Right lobe of liver (tissue), 6 donors: ENCODE data around the gene AADAT. TPM values are rescaled to one million over a fixed set of nuclear protein-coding genes. Genes with fewer than 3 reads are reported as not detected.

Source experiments
- ATAC-seq, 4 donors: fragments of 200-7000 bp; cut with Tn5 transposase; one replicate each; pipeline ENCODE4 v1.9.1; 2020; ENCODE audit warnings: mild to moderate bottlenecking in 4 of 4, moderate library complexity in 4 of 4
- DNase-seq, 3 donors: peaks; one replicate each; pipeline ENCODE4 v3.0.0-alpha.2; 2020
- H3K27ac ChIP-seq, 3 donors: fragments of 200-600 bp; one replicate each; pipeline ENCODE4 v1.8.0; 2022
- H3K27me3 ChIP-seq, 2 donors: fragments of 200-600 bp; one replicate each; pipeline ENCODE4 v1.8.0; 2022
- H3K36me3 ChIP-seq, 4 donors: fragments of 200-600 bp; sonication (generic) in 1 of 4; one replicate each; pipeline versions ENCODE4 v1.5.1 to v1.8.0; 2017 to 2022; ENCODE audit warnings: control low read depth in 1 of 4
- H3K4me1 ChIP-seq, 4 donors: fragments of 200-600 bp; sonication (generic) in 1 of 4; one replicate each; pipeline versions ENCODE4 v1.5.1 to v1.8.0; 2017 to 2022; ENCODE audit warnings: control low read depth in 1 of 4
- H3K4me3 ChIP-seq, 3 donors: fragments of 200-600 bp; one replicate each; pipeline ENCODE4 v1.8.0; 2022
- H3K9me3 ChIP-seq, 4 donors: fragments of 200-600 bp; sonication (generic) in 1 of 4; one replicate each; pipeline versions ENCODE4 v1.5.1 to v1.8.0; 2017 to 2022; ENCODE audit warnings: control low read depth in 1 of 4
- CTCF ChIP-seq, 4 donors: fragments of 200-600 bp in 3 of 4; fragments of 450-650 bp in 1 of 4; IDR thresholded peaks; one replicate each; pipeline versions ENCODE4 v1.5.1 to v1.8.0; 2016 to 2022; ENCODE audit warnings: antibody characterized with exemption in 4 of 4, mild to moderate bottlenecking in 2 of 4
- POLR2A ChIP-seq: fragments of 450-650 bp; IDR thresholded peaks from one replicate; pipeline ENCODE4 v1.6.1; 2017; ENCODE audit warnings: antibody characterized with exemption, mild to moderate bottlenecking
- WGBS: methylation state at CpG from one replicate; pipeline ENCODE4 v1.1.6; 2018; ENCODE audit warnings: low coverage, low lambda C conversion rate; ENCODE audit not compliant: insufficient coverage; ENCODE audit errors: missing lambda C conversion rate; 5-methylcytosine and 5-hydroxymethylcytosine counted together
- intact Hi-C, 2 donors: fragments of 100-400 bp; cut with DNase I; formaldehyde crosslinking; loops; one replicate each; pipeline versions ENCODE4 v1.11.2 to v1.14.1; 2022
- total RNA-seq, 6 experiments: library from RNA; depleted of rRNA in 2 of 6; stranded (reverse); fragments of >200 nt in 2 of 6; fragmentation: NEBNext Ultra II Directional in 3 of 6; extraction: Animal tissue kit (Norgen Biotek cat#: 25700) in 3 of 6; gene quantifications; one replicate each; pipeline versions ENCODE4 v1.1.0 to v1.2.4, GENCODE V29; 2016 to 2023
- donor health status: DM: no; HTN: yes; CAD: no.
- donor health status: DM: no; HTN: no; CAD: no.
- donor health status: DM: no; HTN: no; CAD: no.
- donor health status: DM: no; HTN: yes; CAD: no.
- donor health status: DM: no; HTN: yes; CAD: no.

AADAT gene
- total RNA-seq, 6 experiments from 2014 or later = 5.6 to 43.3 (median 19.5) TPM

DNA sequence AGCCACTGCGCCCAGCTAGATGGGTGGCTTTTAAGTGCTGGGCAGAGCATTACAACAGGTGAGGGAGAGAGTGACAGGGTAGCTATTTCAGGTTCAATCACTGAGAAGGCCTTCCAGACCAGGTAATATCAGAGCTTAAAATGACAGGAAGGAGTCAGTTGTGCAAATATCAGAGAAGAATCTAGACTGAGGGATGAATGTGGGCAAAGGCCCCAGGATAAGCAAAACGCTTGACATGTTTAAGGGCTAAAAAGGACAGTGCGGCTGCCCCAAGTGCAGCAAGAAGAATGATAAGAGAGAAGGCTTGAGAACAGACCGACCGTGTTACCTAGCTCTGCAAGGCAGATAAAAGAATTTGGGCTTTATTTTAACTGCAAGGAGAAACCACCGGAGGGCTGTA is 18.6 kb downstream of the AADAT start:
- Histone ChIP-seq H3K9me3 (no peaks in the 10 kb centered on the region), H3K27me3 (no peaks in the 10 kb centered on the region), H3K4me1 (peaks cover 0 to 28% (median 8%) of the 10 kb centered on the region in 4 donors), H3K36me3 (no peaks in the 10 kb centered on the region), H3K4me3 (no peak overlapping the region), H3K27ac (peak overlapping the region in 1 of 3 donors; percentile 20)
- DNase-seq (no peak), ATAC-seq (no peak)
- 85% methylated on average over 6 of the region's 6 CpGs for WGBS
- TF ChIP-seq CTCF (IDR thresholded peaks at IDR 0.05) = no peak
- TF ChIP-seq POLR2A = no peak
- intact Hi-C loops = no loop called here

DNA sequence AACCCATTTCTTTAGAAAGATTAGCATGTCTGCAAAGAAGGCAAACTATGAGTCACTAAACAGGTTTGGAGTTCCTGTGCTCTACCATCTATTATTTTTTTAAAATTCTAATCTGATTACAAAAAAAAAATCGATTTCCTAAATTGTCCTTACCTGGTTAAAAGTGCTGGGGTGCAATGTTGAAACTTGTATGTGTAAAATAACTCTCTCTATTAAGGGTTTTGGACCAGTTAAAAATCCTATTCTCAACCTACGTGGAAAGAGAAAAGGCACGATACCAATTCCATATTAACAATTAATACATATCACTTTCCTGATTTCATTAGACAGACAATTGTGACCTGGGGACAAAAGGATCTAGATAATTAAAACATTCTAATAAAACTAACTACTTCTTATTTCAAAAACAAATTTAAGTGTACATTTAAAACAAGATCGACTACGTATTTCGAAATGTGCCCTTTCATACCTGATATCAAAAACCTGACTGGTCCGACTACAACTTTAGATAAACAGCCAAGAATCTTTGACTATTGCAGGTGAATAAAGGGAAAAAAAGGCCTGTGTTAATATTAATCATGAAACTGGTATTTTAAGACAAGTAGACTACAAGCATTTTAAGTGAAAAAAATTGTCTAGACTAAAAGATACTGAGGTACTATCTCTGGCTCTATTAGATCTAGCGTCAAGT is 21.2 kb downstream of the AADAT start:
- intact Hi-C loops = no loop called here
- Histone ChIP-seq H3K4me3 (no peak overlapping the region), H3K27ac (peak overlapping the region in 2 of 3 donors; percentile 49 to 51), H3K4me1 (peaks cover 0 to 39% (median 9%) of the 10 kb centered on the region in 4 donors), H3K27me3 (no peaks in the 10 kb centered on the region), H3K36me3 (no peaks in the 10 kb centered on the region), H3K9me3 (no peaks in the 10 kb centered on the region)
- TF ChIP-seq POLR2A = no peak
- TF ChIP-seq CTCF (IDR thresholded peaks at IDR 0.05) = no peak
- 28% methylated on average over 8 of the region's 8 CpGs for WGBS
- DNase-seq (no peak), ATAC-seq (peak; percentile 70 to 86 (median 78))

DNA sequence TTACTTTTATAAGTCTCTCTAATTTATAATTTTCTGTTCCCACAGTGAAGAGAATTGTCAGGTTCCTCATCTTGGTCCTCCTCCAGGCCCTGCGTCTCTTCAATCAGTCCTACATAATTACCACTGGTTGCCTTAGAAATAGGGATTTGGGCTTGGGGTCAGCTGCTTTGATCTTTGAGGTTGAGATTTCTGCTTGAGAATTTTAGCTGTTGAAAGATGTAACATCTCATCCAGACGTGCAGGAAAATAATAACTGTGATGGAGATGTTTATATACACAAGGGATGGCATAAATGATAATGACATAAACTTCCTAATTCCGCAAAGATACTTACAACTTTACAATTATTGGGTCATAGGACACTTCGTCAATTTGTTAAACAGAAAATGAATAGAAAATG is 30.3 kb downstream of the AADAT start:
- intact Hi-C loops = no loop called here
- Histone ChIP-seq H3K4me1 (no peaks in the 10 kb centered on the region), H3K27me3 (no peaks in the 10 kb centered on the region), H3K36me3 (peaks cover 0 to 16% (median 0%) of the 10 kb centered on the region in 4 donors), H3K9me3 (no peaks in the 10 kb centered on the region), H3K27ac (no peak overlapping the region), H3K4me3 (no peak overlapping the region)
- no peak for DNase-seq
- TF ChIP-seq CTCF (IDR thresholded peaks at IDR 0.05) (no peak), POLR2A (no peak)
- WGBS = 90% methylated on average over 4 of the region's 4 CpGs
- ATAC-seq = no peak

DNA sequence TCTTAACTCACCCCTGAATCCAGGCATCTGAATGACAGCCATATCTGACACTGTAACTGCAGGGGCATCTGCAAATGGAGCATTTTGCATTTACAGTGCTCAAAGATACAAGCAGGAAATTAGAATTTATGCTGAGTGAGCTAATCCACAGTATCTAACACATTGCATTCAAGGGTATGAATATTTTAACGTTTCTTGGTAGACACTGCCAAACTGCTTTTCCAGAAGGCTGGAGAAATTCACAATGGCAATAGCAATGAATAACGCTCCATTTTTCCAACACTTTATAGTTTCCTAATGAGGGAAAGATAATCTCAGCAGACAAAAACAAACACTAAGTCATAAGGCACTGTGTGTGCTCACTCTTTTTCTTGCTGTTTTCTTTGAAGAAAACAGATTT is 30.9 kb downstream of the AADAT start:
- H3K9me3 ChIP-seq = no peaks in the 10 kb centered on the region
- no peak for DNase-seq
- no peaks in the 10 kb centered on the region for H3K27me3 ChIP-seq
- intact Hi-C loops = no loop called here
- no peak for ATAC-seq
- H3K4me1 ChIP-seq = no peaks in the 10 kb centered on the region
- peaks cover 0 to 16% (median 0%) of the 10 kb centered on the region in 4 donors for H3K36me3 ChIP-seq
- no peak overlapping the region for H3K4me3 ChIP-seq
- no peak overlapping the region for H3K27ac ChIP-seq
- 66% methylated on average over 2 of the region's 2 CpGs for WGBS
- TF ChIP-seq POLR2A (no peak), CTCF (IDR thresholded peaks at IDR 0.05) (no peak)
